Right cardiac atrium (tissue), 5 donors: ENCODE results near the gene MCTP2. TPM values are rescaled to one million over a fixed set of nuclear protein-coding genes. Genes with fewer than 3 reads are reported as not detected.

Experiments used
- ATAC-seq, 2 donors: fragments of 200-7000 bp; cut with Tn5 transposase; one replicate each; pipeline versions ENCODE4 v1.8.0 to v1.9.1; 2020; ENCODE audit warnings: moderate library complexity in 2 of 2, mild to moderate bottlenecking in 1 of 2
- DNase-seq, 3 donors: peaks; one replicate each; pipeline ENCODE4 v3.0.0-alpha.2; 2020
- H3K27ac ChIP-seq: one replicate; pipeline ENCODE4 v1.5.1; 2013; ENCODE audit warnings: mild to moderate bottlenecking, low read length, control low read depth, moderate library complexity
- H3K27me3 ChIP-seq: one replicate; pipeline ENCODE4 v1.6.1; 2013; ENCODE audit not compliant: control insufficient read depth, insufficient read depth
- H3K4me1 ChIP-seq: one replicate; pipeline ENCODE4 v1.6.1; 2013; ENCODE audit warnings: low read length; ENCODE audit not compliant: control insufficient read depth, insufficient read depth
- H3K4me3 ChIP-seq: one replicate; pipeline ENCODE4 v1.5.1; 2013; ENCODE audit warnings: low read length, control low read depth
- H3K9me3 ChIP-seq: one replicate; pipeline ENCODE4 v1.6.1; 2013; ENCODE audit warnings: low read length; ENCODE audit not compliant: control insufficient read depth
- WGBS: extraction: QIAGEN DNeasy Blood & Tissue Kit; methylation state at CpG from one replicate; pipeline ENCODE4 v1.1.7; 2013; 5-methylcytosine and 5-hydroxymethylcytosine counted together
- intact Hi-C, 4 donors: fragments of 100-400 bp; cut with DNase I; formaldehyde crosslinking; loops; one replicate each; pipeline versions ENCODE4 v1.11.0 to v1.14.0; 2022 to 2023
- polyA plus RNA-seq: library from polyadenylated mRNA; stranded (reverse); fragments of 200-250 nt; gene quantifications from one replicate; pipeline ENCODE4 v1.2.3, GENCODE V29; 2013
- total RNA-seq, 4 donors: library from RNA; stranded (reverse); fragmentation: NEBNext Ultra II Directional; extraction: Animal tissue kit (Norgen Biotek cat#: 25700); gene quantifications; one replicate each; pipeline ENCODE4 v1.2.1, GENCODE V29; 2021
- donor health status: healthy with polysubstance abuse.
- donor health status: DM: no; HTN: yes; CAD: no.
- donor health status: DM: no; HTN: no; CAD: no.
- donor health status: DM: no; HTN: yes; CAD: no; lungs with severe emphysema.
- donor health status: DM: yes; HTN: yes; CAD: no.

MCTP2 gene
- total and polyA plus RNA-seq, 5 donors = 0.11 to 1.2 (median 0.72) TPM

- WGBS = 79% methylated on average over 8 of the region's 8 CpGs
- intact Hi-C loops = no loop called here
Measured at GRCh38 chr15:94381384-94381783, 150.0 kb downstream of the MCTP2 start.

DNA sequence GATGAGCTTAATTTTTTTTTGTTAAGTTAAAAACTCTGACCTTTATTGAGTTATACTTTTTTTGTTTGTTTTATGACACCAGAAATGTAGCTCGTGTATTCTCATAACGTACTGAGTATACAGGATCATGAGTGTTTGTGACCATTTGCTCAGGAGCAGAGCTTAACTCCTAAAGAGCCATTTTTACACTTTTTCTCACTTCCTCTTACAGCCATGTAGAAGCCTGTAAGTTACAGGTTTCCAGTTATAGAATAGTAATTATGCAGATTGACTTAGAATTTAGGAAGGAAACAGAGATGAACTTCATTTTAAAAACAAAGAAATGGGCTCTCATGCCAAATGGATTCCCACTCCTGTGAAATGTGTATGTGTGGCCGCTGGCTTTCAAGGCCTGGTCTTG is 151.7 kb downstream of the MCTP2 start:
- no peaks in the 10 kb centered on the region for H3K9me3 ChIP-seq
- 94% methylated on average over 3 of the region's 3 CpGs for WGBS
- intact Hi-C loops = no loop called here
- no peak for DNase-seq
- no peak overlapping the region for H3K27ac ChIP-seq
- H3K4me1 ChIP-seq = no peaks in the 10 kb centered on the region
- no peak for ATAC-seq
- no peak overlapping the region for H3K4me3 ChIP-seq
- H3K27me3 ChIP-seq = no peaks in the 10 kb centered on the region

More at GRCh38 chr15:94381384-94381783, 150.0 kb downstream of the MCTP2 start:
- Histone ChIP-seq H3K4me1 (no peaks in the 10 kb centered on the region), H3K4me3 (no peak overlapping the region), H3K27me3 (no peaks in the 10 kb centered on the region), H3K9me3 (no peaks in the 10 kb centered on the region), H3K27ac (no peak overlapping the region)
- DNase-seq = no peak
- ATAC-seq = no peak

DNA sequence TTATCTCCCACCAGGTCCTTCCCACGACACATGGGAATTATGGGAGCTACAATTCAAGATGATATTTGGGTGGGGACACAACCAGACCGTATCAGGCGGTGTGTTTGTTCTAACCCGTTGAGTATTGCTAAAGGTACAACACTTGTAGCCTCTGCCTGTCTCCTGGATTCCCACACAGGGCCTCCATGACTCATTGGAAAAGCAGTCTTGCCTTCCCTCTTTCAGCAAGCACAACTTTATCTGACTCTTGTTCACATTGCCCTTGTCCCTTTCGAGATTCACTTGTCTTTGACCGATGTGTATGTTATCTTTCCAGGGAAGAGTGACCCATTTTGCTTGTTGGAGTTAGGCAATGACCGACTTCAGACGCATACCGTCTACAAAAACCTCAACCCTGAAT is 152.3 kb downstream of the MCTP2 start:
- 94% methylated on average over 9 of the region's 9 CpGs for WGBS

GRCh38 chr15:94385441-94385840 is 154.1 kb downstream of the MCTP2 start:
- intact Hi-C loops = no loop called here
- no peak for ATAC-seq
- no peak overlapping the region for H3K4me3 ChIP-seq
- H3K27ac ChIP-seq = no peak overlapping the region
- WGBS = 60% methylated on average over 4 of the region's 4 CpGs
- no peak for DNase-seq
- H3K4me1 ChIP-seq = no peaks in the 10 kb centered on the region
- H3K27me3 ChIP-seq = no peaks in the 10 kb centered on the region
- H3K9me3 ChIP-seq = no peaks in the 10 kb centered on the region

More for the DNA sequence above, 152.3 kb downstream of the MCTP2 start:
- Histone ChIP-seq H3K4me3 (no peak overlapping the region), H3K27me3 (no peaks in the 10 kb centered on the region), H3K9me3 (no peaks in the 10 kb centered on the region), H3K27ac (no peak overlapping the region), H3K4me1 (no peaks in the 10 kb centered on the region)
- DNase-seq = no peak
- intact Hi-C loops = no loop called here
- ATAC-seq = no peak

GRCh38 chr15:94386351-94386750 is 155.0 kb downstream of the MCTP2 start:
- Histone ChIP-seq H3K9me3 (no peaks in the 10 kb centered on the region), H3K27ac (no peak overlapping the region), H3K4me3 (no peak overlapping the region), H3K27me3 (no peaks in the 10 kb centered on the region), H3K4me1 (no peaks in the 10 kb centered on the region)
- ATAC-seq (no peak), DNase-seq (no peak)
- intact Hi-C loops = no loop called here
- WGBS = 80% methylated on average over 7 of the region's 7 CpGs

- H3K9me3 ChIP-seq = no peaks in the 10 kb centered on the region
- no peak overlapping the region for H3K4me3 ChIP-seq
- ATAC-seq (no peak), DNase-seq (no peak)
- 72% methylated on average over 2 of the region's 2 CpGs for WGBS
- no peaks in the 10 kb centered on the region for H3K27me3 ChIP-seq
- intact Hi-C loops = no loop called here
- H3K4me1 ChIP-seq = no peaks in the 10 kb centered on the region
- H3K27ac ChIP-seq = no peak overlapping the region
Measured at GRCh38 chr15:94387442-94387841, 156.1 kb downstream of the MCTP2 start.

GRCh38 chr15:94387849-94388441 is 156.6 kb downstream of the MCTP2 start:
- Histone ChIP-seq H3K27me3 (no peaks in the 10 kb centered on the region), H3K9me3 (no peaks in the 10 kb centered on the region), H3K4me3 (no peak overlapping the region), H3K4me1 (no peaks in the 10 kb centered on the region), H3K27ac (no peak overlapping the region)
- DNase-seq (no peak), ATAC-seq (peak in 1 of 2 donors; percentile 18)
- intact Hi-C loops = no loop called here
- WGBS = 67% methylated on average over 7 of the region's 7 CpGs

DNA sequence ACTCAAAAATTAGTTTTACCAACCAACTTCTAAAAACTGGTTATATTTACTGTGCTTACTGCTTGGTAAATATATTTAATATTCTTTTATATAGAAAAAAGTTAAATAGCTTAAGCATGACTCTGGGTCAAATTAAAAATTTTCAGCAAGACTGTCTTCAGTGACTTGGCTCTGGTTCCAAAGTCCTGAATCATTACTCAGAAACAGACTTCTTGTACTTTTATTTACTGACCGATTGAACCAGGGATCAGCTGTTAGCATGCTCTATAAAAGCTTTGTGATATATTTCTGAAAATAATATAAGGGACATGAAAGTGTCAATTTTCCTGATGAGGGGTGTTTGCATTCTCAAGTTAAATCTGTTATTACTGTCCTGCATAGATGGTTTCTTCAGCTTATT is 164.3 kb downstream of the MCTP2 start:
- intact Hi-C loops = no loop called here
- Histone ChIP-seq H3K27me3 (no peaks in the 10 kb centered on the region), H3K4me3 (no peak overlapping the region), H3K27ac (no peak overlapping the region), H3K4me1 (no peaks in the 10 kb centered on the region), H3K9me3 (no peaks in the 10 kb centered on the region)
- 43% methylated on average over 1 of the region's 1 CpG for WGBS
- no peak for ATAC-seq
- DNase-seq = no peak

GRCh38 chr15:94397337-94397736 is 166.0 kb downstream of the MCTP2 start:
- no peaks in the 10 kb centered on the region for H3K27me3 ChIP-seq
- DNase-seq = peak in 1 of 3 donors; percentile 11
- intact Hi-C loops = no loop called here
- no peak overlapping the region for H3K4me3 ChIP-seq
- peak; percentile 81 to 93 for ATAC-seq
- no peaks in the 10 kb centered on the region for H3K4me1 ChIP-seq
- WGBS = 43% methylated on average over 3 of the region's 3 CpGs
- no peaks in the 10 kb centered on the region for H3K9me3 ChIP-seq
- H3K27ac ChIP-seq = no peak overlapping the region

DNA sequence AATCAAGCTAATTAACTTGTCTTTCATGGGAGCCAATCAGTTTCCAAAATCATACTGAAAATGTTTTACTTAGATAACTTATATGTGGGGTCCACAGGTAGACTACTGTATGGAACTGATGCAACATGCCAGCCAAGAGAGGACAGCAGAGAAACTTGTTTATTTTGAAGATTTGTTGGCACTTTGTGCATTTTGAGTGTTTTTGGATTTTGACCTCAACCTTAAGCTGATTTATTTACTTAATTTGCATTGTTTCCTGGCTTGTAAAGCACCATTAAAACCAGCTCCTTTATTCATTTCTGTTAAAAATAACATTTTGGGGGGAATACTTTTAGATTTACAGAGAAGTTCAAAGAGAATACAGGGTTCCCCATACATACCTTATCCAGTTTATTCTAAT is 166.6 kb downstream of the MCTP2 start:
- intact Hi-C loops = no loop called here
- no peaks in the 10 kb centered on the region for H3K9me3 ChIP-seq
- H3K4me1 ChIP-seq = no peaks in the 10 kb centered on the region
- no peaks in the 10 kb centered on the region for H3K27me3 ChIP-seq
- H3K27ac ChIP-seq = no peak overlapping the region
- ATAC-seq (no peak), DNase-seq (no peak)
- H3K4me3 ChIP-seq = no peak overlapping the region

DNA sequence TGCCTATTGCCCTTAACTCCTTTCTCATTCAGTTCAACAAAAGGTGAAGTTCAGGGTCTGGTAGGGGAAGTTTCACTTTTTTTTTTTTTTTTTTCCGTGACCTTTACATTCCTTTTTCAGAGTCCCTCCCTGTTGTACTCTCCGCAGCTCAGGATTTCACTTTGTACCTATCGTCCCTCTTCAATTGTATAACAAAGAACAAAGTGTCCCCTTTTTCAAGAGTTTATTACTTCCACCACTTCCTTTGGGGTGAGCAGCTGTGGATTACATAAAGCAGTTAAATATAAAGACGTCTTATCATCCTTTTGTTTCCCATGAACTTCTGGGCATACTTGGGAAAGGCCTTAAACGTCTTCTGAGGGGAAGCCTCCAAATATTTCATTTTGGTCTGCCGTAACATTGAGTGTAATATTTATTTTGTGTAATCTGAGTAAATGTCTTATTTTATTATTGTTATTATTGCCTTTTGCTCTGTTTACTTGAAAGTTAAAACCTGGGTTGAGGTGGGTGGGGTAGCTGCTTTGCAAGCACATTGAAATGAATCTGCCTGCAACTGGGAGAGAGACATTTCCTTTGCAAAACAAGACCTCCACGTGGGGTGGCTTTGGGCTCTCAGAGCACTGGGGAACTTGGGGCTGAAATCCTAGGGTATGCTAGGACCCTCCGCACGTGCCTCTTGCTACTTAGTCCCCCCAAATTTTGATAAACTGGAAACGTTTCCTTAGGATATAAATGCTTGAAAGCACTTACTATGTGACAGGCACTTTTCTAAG is 169.4 kb downstream of the MCTP2 start:
- intact Hi-C loops = no loop called here
- Histone ChIP-seq H3K4me3 (no peak overlapping the region), H3K27me3 (no peaks in the 10 kb centered on the region), H3K27ac (no peak overlapping the region), H3K9me3 (no peaks in the 10 kb centered on the region), H3K4me1 (no peaks in the 10 kb centered on the region)
- ATAC-seq (peak in 1 of 2 donors; percentile 82), DNase-seq (no peak)
- WGBS = 56% methylated on average over 10 of the region's 10 CpGs
